Astrocyte of the spinal cord (primary cell): ENCODE measurements around the gene DMWD.

Source experiments
- DNase-seq: peaks from one replicate; pipeline ENCODE4 v3.0.0; 2011; ENCODE audit warnings: low read depth, low spot score
- H3K4me3 ChIP-seq: 2 replicates; pipeline ENCODE4 v1.5.1; 2011; ENCODE audit warnings: low read depth, mild to moderate bottlenecking, low read length, moderate library complexity
- CTCF ChIP-seq: IDR thresholded peaks from 2 replicates; pipeline ENCODE4 v1.5.1; 2012; ENCODE audit warnings: low read depth, mild to moderate bottlenecking, low read length, inconsistent platforms
- in situ Hi-C: cut with HindIII; loops from 2 replicates; pipeline ENCODE4 v1.10.0; 2017; ENCODE audit warnings: low sequenced_read_pairs

Gene DMWD

GRCh38 chr19:45782162-45782691 lies 10.4 kb downstream of the DMWD start, which contains the start of gene DMPK:
TSS of gene DMPK (minus strand) at chr19:45782490. CDS start at chr19:45782352, 138 bp downstream.
- TF ChIP-seq CTCF = no peak
- DNase-seq = no peak
- in situ Hi-C loops = no loop called here
- peak within 1 kb of the TSS; percentile 30 for H3K4me3 ChIP-seq

GRCh38 chr19:45781214-45782161 lies 11.2 kb downstream of the DMWD start:
- peak overlapping the region; percentile 30 for H3K4me3 ChIP-seq
- in situ Hi-C loops = no loop called here
- no peak for TF ChIP-seq CTCF
- no peak for DNase-seq

GRCh38 chr19:45780448-45781213 lies 12.0 kb downstream of the DMWD start:
- no peak overlapping the region for H3K4me3 ChIP-seq
- no peak for TF ChIP-seq CTCF
- no peak for DNase-seq
- in situ Hi-C loops = no loop called here

- DNase-seq = no peak
- H3K4me3 ChIP-seq = no peak overlapping the region
- in situ Hi-C loops = no loop called here
- no peak for TF ChIP-seq CTCF
These were observed 12.5 kb downstream of the DMWD start for GRCh38 chr19:45780146-45780447.

- DNase-seq = peak; percentile 47
- no peak overlapping the region for H3K4me3 ChIP-seq
- in situ Hi-C loops = no loop called here
- TF ChIP-seq CTCF = peak; percentile 57
These were observed 13.2 kb downstream of the DMWD start for GRCh38 chr19:45779231-45780145.
